Mesothelial cell of epicardium (in vitro differentiated cells): Measurements from ENCODE around the gene TMEM218. TPM values are rescaled to one million over a fixed set of nuclear protein-coding genes. Genes with fewer than 3 reads are reported as not detected.

Experiments
- DNase-seq, 2 experiments: peaks; one replicate each; pipeline ENCODE4 v3.0.0; 2021; ENCODE audit warnings: low spot score in 2 of 2; ENCODE audit not compliant: unreplicated experiment in 2 of 2
- H3K27ac Mint-ChIP-seq: 2 replicates; pipeline ENCODE4 v1.8.0; 2021; ENCODE audit warnings: mixed read lengths
- H3K27me3 Mint-ChIP-seq: 2 replicates; pipeline ENCODE4 v1.8.0; 2021; ENCODE audit warnings: low read depth, mixed read lengths
- H3K36me3 Mint-ChIP-seq: 2 replicates; pipeline ENCODE4 v1.8.0; 2021; ENCODE audit warnings: mixed read lengths
- H3K4me1 Mint-ChIP-seq: 2 replicates; pipeline ENCODE4 v1.8.0; 2021; ENCODE audit warnings: mixed read lengths
- H3K4me3 Mint-ChIP-seq: 2 replicates; pipeline ENCODE4 v1.8.0; 2021; ENCODE audit warnings: mild to moderate bottlenecking, moderate library complexity, mixed read lengths
- H3K9me3 Mint-ChIP-seq: 2 replicates; pipeline ENCODE4 v1.8.0; 2021; ENCODE audit warnings: mixed read lengths
- total RNA-seq: library from RNA; stranded (reverse); gene quantifications from 3 replicates; pipeline ENCODE4 v1.2.1, GENCODE V29; 2021
- TF ChIP-seq, protein P1 (sequence below): fragments of 200-600 bp; sonication (generic); IDR thresholded peaks from one replicate; pipeline ENCODE4 v1.5.0; 2021; ENCODE audit warnings: antibody characterized with exemption; ENCODE audit not compliant: unreplicated experiment

Gene TMEM218
- total RNA-seq, 1 donor from 2014 or later, result 23.7 TPM

DNA sequence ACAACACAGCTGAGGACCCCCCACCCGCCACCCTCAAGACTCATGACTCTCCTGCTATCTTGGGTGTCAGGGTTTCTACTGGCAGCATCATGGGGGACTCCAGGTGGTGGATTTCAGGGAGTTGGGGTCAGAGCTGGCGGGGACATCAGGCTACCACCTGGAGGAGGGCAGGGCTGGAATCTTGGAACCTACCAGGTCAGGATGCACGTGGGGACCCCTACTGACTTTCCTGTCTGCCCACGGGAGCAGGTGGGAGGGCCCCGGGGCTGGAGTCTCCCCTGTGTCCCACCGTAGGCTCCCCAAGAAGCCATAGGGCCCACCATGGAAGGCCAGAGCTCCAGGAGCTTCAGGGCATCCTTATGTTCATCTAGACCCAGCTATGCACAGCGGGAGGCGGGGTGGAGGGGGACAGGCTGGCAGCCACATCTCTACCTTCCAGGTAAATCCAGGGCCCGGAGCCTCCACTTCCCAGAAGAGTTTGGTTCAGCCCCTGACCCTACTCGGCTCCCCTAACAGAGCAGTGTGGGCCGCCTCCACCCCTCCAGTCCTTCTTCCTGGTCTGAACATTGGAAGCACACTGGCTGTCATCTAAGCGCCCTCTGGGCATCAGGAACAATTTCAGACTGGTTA, 38.4 kb downstream of the TMEM218 start:
- no peak for DNase-seq
- TF ChIP-seq, protein P1, sequence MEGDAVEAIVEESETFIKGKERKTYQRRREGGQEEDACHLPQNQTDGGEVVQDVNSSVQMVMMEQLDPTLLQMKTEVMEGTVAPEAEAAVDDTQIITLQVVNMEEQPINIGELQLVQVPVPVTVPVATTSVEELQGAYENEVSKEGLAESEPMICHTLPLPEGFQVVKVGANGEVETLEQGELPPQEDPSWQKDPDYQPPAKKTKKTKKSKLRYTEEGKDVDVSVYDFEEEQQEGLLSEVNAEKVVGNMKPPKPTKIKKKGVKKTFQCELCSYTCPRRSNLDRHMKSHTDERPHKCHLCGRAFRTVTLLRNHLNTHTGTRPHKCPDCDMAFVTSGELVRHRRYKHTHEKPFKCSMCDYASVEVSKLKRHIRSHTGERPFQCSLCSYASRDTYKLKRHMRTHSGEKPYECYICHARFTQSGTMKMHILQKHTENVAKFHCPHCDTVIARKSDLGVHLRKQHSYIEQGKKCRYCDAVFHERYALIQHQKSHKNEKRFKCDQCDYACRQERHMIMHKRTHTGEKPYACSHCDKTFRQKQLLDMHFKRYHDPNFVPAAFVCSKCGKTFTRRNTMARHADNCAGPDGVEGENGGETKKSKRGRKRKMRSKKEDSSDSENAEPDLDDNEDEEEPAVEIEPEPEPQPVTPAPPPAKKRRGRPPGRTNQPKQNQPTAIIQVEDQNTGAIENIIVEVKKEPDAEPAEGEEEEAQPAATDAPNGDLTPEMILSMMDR, result no peak
- peaks cover 11% of the 10 kb centered on the region for H3K27me3 Mint-ChIP-seq
- no peak overlapping the region for H3K27ac Mint-ChIP-seq
- no peaks in the 10 kb centered on the region for H3K36me3 Mint-ChIP-seq
- H3K4me3 Mint-ChIP-seq, result no peak overlapping the region
- H3K9me3 Mint-ChIP-seq, result no peaks in the 10 kb centered on the region
- peaks cover 6% of the 10 kb centered on the region for H3K4me1 Mint-ChIP-seq

DNA sequence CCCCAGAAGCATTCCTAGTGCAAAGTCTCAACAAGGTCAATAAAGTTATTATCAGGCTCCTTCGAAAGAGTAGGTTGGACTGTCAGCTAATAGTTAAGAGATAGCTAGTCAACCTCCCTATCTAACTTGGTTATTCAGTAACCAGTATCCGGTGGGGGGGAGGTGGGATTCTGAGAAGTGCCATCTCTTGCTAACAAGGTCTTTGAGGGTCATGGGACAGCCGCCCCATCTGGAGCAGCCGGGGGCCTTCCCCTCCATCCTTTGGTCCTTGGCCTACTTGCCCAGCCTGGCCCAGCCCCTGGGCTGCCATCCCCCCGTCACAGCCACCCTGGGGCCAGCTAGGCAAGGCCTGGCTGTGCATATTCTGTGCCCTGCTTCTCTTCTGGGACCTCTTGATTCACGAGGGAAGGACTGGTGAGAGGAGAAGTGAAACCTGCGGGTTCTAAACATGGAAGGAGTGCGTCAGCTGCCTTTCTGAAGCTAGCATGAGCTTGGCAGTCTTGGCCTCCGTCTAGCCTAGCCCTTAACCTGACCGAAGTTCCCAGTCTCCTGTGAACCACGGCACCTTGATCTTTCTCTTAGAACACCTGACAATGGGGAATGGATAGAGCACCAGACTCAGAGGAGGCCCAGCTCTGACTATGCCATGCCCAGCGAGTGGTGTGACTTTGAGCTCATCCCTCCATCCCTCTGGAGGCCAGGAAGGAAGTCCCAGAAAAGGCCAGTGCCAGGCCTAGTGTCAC, 39.0 kb downstream of the TMEM218 start:
- peaks cover 13% of the 10 kb centered on the region for H3K27me3 Mint-ChIP-seq
- peaks cover 6% of the 10 kb centered on the region for H3K4me1 Mint-ChIP-seq
- no peaks in the 10 kb centered on the region for H3K36me3 Mint-ChIP-seq
- no peak for DNase-seq
- TF ChIP-seq, protein P1, result no peak
- H3K4me3 Mint-ChIP-seq, result no peak overlapping the region
- H3K27ac Mint-ChIP-seq, result no peak overlapping the region
- H3K9me3 Mint-ChIP-seq, result no peaks in the 10 kb centered on the region

DNA sequence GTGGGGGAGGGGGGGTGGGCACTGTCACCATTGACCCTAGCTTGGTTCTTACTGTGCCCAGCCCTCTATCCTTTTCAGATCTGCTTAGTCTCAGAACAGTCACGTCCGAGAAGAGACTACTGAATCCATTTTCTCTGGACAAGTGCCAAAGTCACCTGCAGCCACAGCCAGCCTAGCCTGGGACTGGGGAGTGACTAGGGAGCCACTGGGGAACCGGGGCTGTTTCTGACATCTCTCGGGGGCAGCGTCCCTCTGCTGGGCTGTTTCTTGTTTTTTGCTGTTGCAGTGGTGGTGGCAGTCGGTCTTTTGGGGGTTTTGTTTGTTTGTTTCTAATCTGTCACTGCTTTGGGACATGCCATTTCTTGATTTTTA, 39.6 kb downstream of the TMEM218 start:
- no peak for DNase-seq
- Mint-ChIP-seq H3K36me3 (no peaks in the 10 kb centered on the region), H3K9me3 (no peaks in the 10 kb centered on the region), H3K27ac (no peak overlapping the region), H3K4me1 (peaks cover 6% of the 10 kb centered on the region), H3K27me3 (peaks cover 17% of the 10 kb centered on the region), H3K4me3 (no peak overlapping the region)
- TF ChIP-seq, protein P1, result no peak

DNA sequence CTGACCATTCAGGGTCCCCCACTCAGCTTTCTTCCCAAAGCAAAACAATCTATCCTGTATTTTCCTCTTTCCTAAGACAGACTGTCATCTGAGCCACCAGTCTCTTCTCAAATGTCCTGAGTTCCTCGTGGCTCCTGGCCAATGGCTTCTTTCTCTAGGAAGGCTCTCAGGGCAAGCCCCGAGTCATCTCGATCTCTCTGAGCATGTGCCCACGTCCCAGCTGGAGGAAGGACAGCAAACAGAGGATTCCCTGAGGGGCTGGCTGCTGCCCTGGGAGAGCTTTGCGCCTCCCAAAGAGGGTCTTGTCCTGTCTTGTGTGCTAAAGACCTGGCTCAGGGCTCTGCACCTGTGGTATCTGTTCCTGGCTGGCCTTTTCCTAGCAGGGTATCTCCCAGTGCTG, 40.0 kb downstream of the TMEM218 start:
- Mint-ChIP-seq H3K36me3 (no peaks in the 10 kb centered on the region), H3K27ac (no peak overlapping the region), H3K27me3 (peaks cover 17% of the 10 kb centered on the region), H3K4me3 (no peak overlapping the region), H3K4me1 (peaks cover 6% of the 10 kb centered on the region), H3K9me3 (no peaks in the 10 kb centered on the region)
- TF ChIP-seq, protein P1, result no peak
- DNase-seq, result no peak

DNA sequence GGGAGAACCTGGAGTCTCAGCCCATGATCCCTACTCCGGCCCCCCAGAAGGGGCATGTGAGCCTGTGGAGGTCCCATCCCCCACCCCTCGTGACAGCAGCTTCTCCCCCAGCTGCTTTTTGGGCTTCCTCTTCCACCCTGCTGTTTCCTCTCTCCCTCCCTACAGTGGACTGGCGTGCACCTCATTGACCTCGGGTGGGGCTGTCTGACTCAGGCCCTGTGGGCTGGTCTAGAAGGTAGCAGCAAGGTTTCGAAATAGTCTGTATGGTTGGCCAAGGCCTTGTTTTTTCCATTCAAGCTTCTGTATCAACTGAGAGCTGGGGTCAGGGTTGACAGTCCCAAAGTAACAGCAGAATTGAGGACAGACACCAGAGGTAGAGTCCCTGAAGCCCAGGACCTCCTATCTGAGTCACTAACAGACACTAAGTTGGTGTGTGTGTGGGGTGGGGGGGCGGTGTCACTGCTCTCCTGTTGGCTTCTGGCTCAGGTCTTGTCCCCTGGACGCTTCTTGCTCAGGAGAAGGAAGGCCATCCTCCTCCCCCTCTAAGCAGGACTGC, 40.6 kb downstream of the TMEM218 start:
- Mint-ChIP-seq H3K36me3 (no peaks in the 10 kb centered on the region), H3K9me3 (no peaks in the 10 kb centered on the region), H3K27ac (no peak overlapping the region), H3K4me1 (peaks cover 6% of the 10 kb centered on the region), H3K27me3 (peaks cover 24% of the 10 kb centered on the region), H3K4me3 (no peak overlapping the region)
- TF ChIP-seq, protein P1, result no peak
- DNase-seq, result no peak
